H1 (cell line): ENCODE measurements around the gene CFAP97D1. TPM values are rescaled to one million over a fixed set of nuclear protein-coding genes. Genes with fewer than 3 reads are reported as not detected.
A peak's percentile ranks its signal among the peaks of the same experiment; 100 is the strongest.

Experiments used
- CTCF ChIA-PET: fragments of 300-600 bp; sonication (Branson Sonifier 250); formaldehyde crosslinking; loops from one replicate; lab custom pipeline; 2021; ENCODE audit not compliant: partially characterized antibody; lab: Charles Lee
- POLR2A ChIA-PET: fragments of 300-600 bp; sonication (Branson Sonifier 250); formaldehyde crosslinking; loops from one replicate; lab custom pipeline; 2021; ENCODE audit warnings: inconsistent platforms; ENCODE audit not compliant: partially characterized antibody; lab: Charles Lee
- DNase-seq, 2 experiments: peaks; one replicate each; pipeline versions ENCODE4 v3.0.0 to v3.0.0-alpha.2; 2010 to 2022; ENCODE audit warnings: low spot score in 2 of 2, low read depth in 1 of 2, mixed read lengths in 1 of 2
- FAIRE-seq: peaks from 2 replicates; lab custom pipeline; 2011; peaks lifted over from hg19 to GRCh38; lab: Jason Lieb, UNC
- H2AFZ ChIP-seq: 2 replicates; pipeline ENCODE4 v1.8.1; 2012; ENCODE audit warnings: low read length, inconsistent platforms
- H2AK5ac ChIP-seq: 2 replicates; pipeline ENCODE4 v1.6.1; 2013; ENCODE audit warnings: low read depth, low read length
- H2BK120ac ChIP-seq: replicated peaks from 2 replicates; pipeline ENCODE3; 2013; ENCODE audit warnings: low read depth, low read length, inconsistent platforms
- H2BK12ac ChIP-seq: 2 replicates; pipeline ENCODE4 v1.6.1; 2013; ENCODE audit warnings: low read depth, low read length
- H2BK15ac ChIP-seq: 2 replicates; pipeline ENCODE4 v1.6.1; 2013; ENCODE audit warnings: low read length
- H2BK20ac ChIP-seq: 2 replicates; pipeline ENCODE4 v1.6.1; 2013; ENCODE audit warnings: low read length
- H2BK5ac ChIP-seq: 2 replicates; pipeline ENCODE4 v1.6.1; 2013; ENCODE audit warnings: low read depth, low read length
- H3K14ac ChIP-seq: 2 replicates; pipeline ENCODE4 v1.6.1; 2013; ENCODE audit warnings: inconsistent platforms; ENCODE audit not compliant: insufficient read length
- H3K18ac ChIP-seq: 2 replicates; pipeline ENCODE4 v1.6.1; 2013; ENCODE audit warnings: low read length; ENCODE audit errors: extremely low read depth
- H3K23ac ChIP-seq: 2 replicates; pipeline ENCODE4 v1.6.1; 2013; ENCODE audit warnings: inconsistent platforms; ENCODE audit not compliant: insufficient read length
- H3K23me2 ChIP-seq: 2 replicates; pipeline ENCODE4 v1.6.1; 2013; ENCODE audit warnings: low read depth, low read length
- H3K27ac ChIP-seq: 2 replicates; pipeline ENCODE4 v1.6.1; 2011; ENCODE audit warnings: low read depth, low read length, inconsistent platforms
- H3K27me3 ChIP-seq, 4 experiments: replicated peaks in 1 of 4; 1 replicate in 1 of 4; 2 replicates in 3 of 4; pipeline versions ENCODE4 v1.6.1 to v1.8.1; 2011 to 2013; ENCODE audit warnings: low read length in 3 of 4, mild to moderate bottlenecking in 3 of 4, inconsistent platforms in 2 of 4, mixed read lengths in 2 of 4, moderate library complexity in 1 of 4; ENCODE audit not compliant: control insufficient read depth in 3 of 4, insufficient read depth in 3 of 4; ENCODE audit errors: extremely low read depth in 1 of 4
- H3K36me3 ChIP-seq, 4 experiments: 2 replicates each; pipeline versions ENCODE4 v1.6.1 to v1.8.1; 2011 to 2013; ENCODE audit warnings: mild to moderate bottlenecking in 4 of 4, low read length in 3 of 4, moderate library complexity in 2 of 4, control low read depth in 1 of 4, inconsistent platforms in 1 of 4; ENCODE audit not compliant: insufficient read depth in 4 of 4, control insufficient read depth in 2 of 4
- H3K4ac ChIP-seq: replicated peaks from 2 replicates; pipeline ENCODE3; 2013; ENCODE audit warnings: low read length, low read depth, mixed read lengths, inconsistent platforms; ENCODE audit not compliant: insufficient read length
- H3K4me1 ChIP-seq, 4 experiments: replicated peaks in 1 of 4; 1 replicate in 1 of 4; 2 replicates in 3 of 4; pipeline versions ENCODE4 v1.6.1 to v1.8.1; 2011 to 2013; ENCODE audit warnings: low read length in 3 of 4, inconsistent platforms in 2 of 4, mixed read lengths in 1 of 4; ENCODE audit not compliant: insufficient read depth in 4 of 4, control insufficient read depth in 3 of 4
- H3K4me2 ChIP-seq, 2 experiments: 2 replicates each; pipeline versions ENCODE4 v1.6.1 to v1.8.1; 2011 to 2013; ENCODE audit warnings: low read depth in 2 of 2, low read length in 2 of 2, control low read depth in 1 of 2, inconsistent platforms in 1 of 2, mild to moderate bottlenecking in 1 of 2; ENCODE audit not compliant: insufficient read depth in 1 of 2
- H3K4me3 ChIP-seq, 4 experiments: fragments of 200-600, 300-600 bp in 1 of 4; sonication (generic), shearing (Covaris generic), sonication (Bioruptor Twin) in 1 of 4; 2 replicates each; pipeline versions ENCODE4 v1.5.1 to v1.8.1; 2011 to 2016; ENCODE audit warnings: low read length in 4 of 4, low read depth in 3 of 4, control low read depth in 2 of 4, inconsistent platforms in 2 of 4, mild to moderate bottlenecking in 2 of 4, mixed read lengths in 1 of 4, moderate library complexity in 1 of 4; ENCODE audit not compliant: insufficient read depth in 2 of 4; ENCODE audit errors: extremely low read depth in 1 of 4
- H3K56ac ChIP-seq: replicated peaks from 2 replicates; pipeline ENCODE3; 2013; ENCODE audit warnings: low read depth, mild to moderate bottlenecking, mixed read lengths, low read length, inconsistent platforms; ENCODE audit not compliant: insufficient read length
- H3K79me1 ChIP-seq: 2 replicates; pipeline ENCODE4 v1.6.1; 2013; ENCODE audit warnings: low read depth, low read length, control low read depth
- H3K79me2 ChIP-seq, 2 experiments: 2 replicates each; pipeline versions ENCODE4 v1.6.1 to v1.8.1; 2012 to 2013; ENCODE audit warnings: low read length in 2 of 2, mild to moderate bottlenecking in 2 of 2, inconsistent platforms in 1 of 2; ENCODE audit not compliant: insufficient read depth in 2 of 2, control insufficient read depth in 1 of 2
- H3K9ac ChIP-seq, 4 experiments: replicated peaks in 1 of 4; 1 replicate in 1 of 4; 2 replicates in 3 of 4; pipeline versions ENCODE4 v1.6.1 to v1.8.1; 2011 to 2013; ENCODE audit warnings: low read depth in 3 of 4, low read length in 3 of 4, control low read depth in 2 of 4, mild to moderate bottlenecking in 2 of 4, moderate library complexity in 2 of 4, inconsistent platforms in 1 of 4; ENCODE audit errors: extremely low read depth in 1 of 4
- H3K9me3 ChIP-seq, 2 experiments: 2 replicates each; pipeline versions ENCODE4 v1.6.1 to v1.8.1; 2012 to 2013; ENCODE audit warnings: mild to moderate bottlenecking in 2 of 2, moderate library complexity in 2 of 2, control low read depth in 1 of 2, inconsistent platforms in 1 of 2, low read depth in 1 of 2, low read length in 1 of 2, mixed read lengths in 1 of 2; ENCODE audit not compliant: insufficient read depth in 2 of 2
- H4K20me1 ChIP-seq, 2 experiments: replicated peaks in 1 of 2; 2 replicates each; pipeline versions ENCODE3 to v1.8.1; 2011 to 2013; ENCODE audit warnings: inconsistent platforms in 2 of 2, low read length in 2 of 2, mild to moderate bottlenecking in 1 of 2; ENCODE audit not compliant: insufficient read depth in 2 of 2, control insufficient read depth in 1 of 2
- H4K5ac ChIP-seq: 2 replicates; pipeline ENCODE4 v1.6.1; 2013; ENCODE audit warnings: low read length, low read depth, mixed read lengths, inconsistent platforms; ENCODE audit not compliant: insufficient read length
- H4K8ac ChIP-seq: 2 replicates; pipeline ENCODE4 v1.8.0; 2013; ENCODE audit warnings: mild to moderate bottlenecking, moderate library complexity, low read length, inconsistent platforms; ENCODE audit not compliant: insufficient read depth; ENCODE audit errors: extremely low read depth
- H4K91ac ChIP-seq: replicated peaks from 2 replicates; pipeline ENCODE3; 2013; ENCODE audit warnings: low read length, mixed read lengths, inconsistent platforms; ENCODE audit not compliant: insufficient read length
- CBX8 ChIP-seq: fragments of 300-800, 300-1000 bp; sonication (generic); IDR thresholded peaks from 2 replicates; pipeline ENCODE4 v1.7.1; 2016; ENCODE audit warnings: low read depth, low read length, borderline replicate concordance
- CTCF ChIP-seq, 3 experiments: IDR thresholded peaks; 1 replicate in 2 of 3; 2 replicates in 1 of 3; pipeline versions ENCODE4 v1.5.1 to v1.6.1; 2011; ENCODE audit warnings: low read length in 3 of 3, mild to moderate bottlenecking in 3 of 3, inconsistent platforms in 2 of 3, low read depth in 1 of 3, moderate library complexity in 1 of 3; ENCODE audit not compliant: insufficient read depth in 1 of 3; ENCODE audit errors: control extremely low read depth in 1 of 3
- JUND ChIP-seq: IDR thresholded peaks from 2 replicates; pipeline ENCODE4 v1.6.1; 2011; ENCODE audit warnings: mild to moderate bottlenecking, improper control_type of control experiment, low read length
- KDM5A ChIP-seq: fragments of 200-600 bp; IDR thresholded peaks from 2 replicates; pipeline ENCODE4 v1.7.1; 2012; ENCODE audit warnings: mild to moderate bottlenecking, low read length, inconsistent platforms, mixed read lengths
- POLR2AphosphoS5 ChIP-seq: IDR thresholded peaks from 2 replicates; pipeline ENCODE4 v1.6.1; 2011; ENCODE audit warnings: low read depth, low read length
- RAD21 ChIP-seq, 2 experiments: IDR thresholded peaks in 1 of 2; conservative IDR thresholded peaks in 1 of 2; 2 replicates each; pipeline ENCODE4 v1.6.1; 2011; ENCODE audit warnings: low read depth in 2 of 2, low read length in 2 of 2, improper control_type of control experiment in 1 of 2, inconsistent platforms in 1 of 2, mild to moderate bottlenecking in 1 of 2, moderate library complexity in 1 of 2
- SIRT6 ChIP-seq: IDR thresholded peaks from one replicate; pipeline ENCODE4 v1.7.1; 2012; ENCODE audit warnings: low read length, inconsistent platforms
- TEAD4 ChIP-seq: IDR thresholded peaks from 2 replicates; pipeline ENCODE4 v1.6.1; 2012; ENCODE audit warnings: low read depth, low read length, inconsistent platforms, mixed read lengths
- WGBS, 2 experiments: shearing (Covaris generic) in 1 of 2; methylation state at CpG; one replicate each; pipeline versions ENCODE4 v1.1.6 to v1.1.7; 2013 to 2015; ENCODE audit warnings: low lambda C conversion rate in 2 of 2, mixed read lengths in 2 of 2, inconsistent platforms in 1 of 2, low coverage in 1 of 2, missing lambda C conversion rate in 1 of 2; ENCODE audit not compliant: insufficient replicate concordance in 2 of 2, insufficient coverage in 1 of 2, insufficient read length in 1 of 2; ENCODE audit errors: extremely low coverage in 1 of 2, missing lambda C conversion rate in 1 of 2; 5-methylcytosine and 5-hydroxymethylcytosine counted together
- polyA plus RNA-seq, 7 experiments: library from polyadenylated mRNA; depleted of rRNA in 3 of 7; stranded (reverse) in 5 of 7; unstranded in 2 of 7; fragments of >200 nt in 5 of 7; fragments of 200-250 nt in 2 of 7; gene quantifications; 1 replicate in 5 of 7; 2 replicates in 1 of 7; 4 replicates in 1 of 7; pipeline versions ENCODE4 v1.2.1 to v1.2.3, GENCODE V29; 2011 to 2013; ENCODE audit warnings: missing spikeins in 2 of 7, mixed read lengths in 2 of 7
- total RNA-seq: library from RNA; stranded (reverse); fragmentation: NEBNext Ultra II Directional; extraction: Animal tissue kit (Norgen Biotek cat#: 25700); gene quantifications from 2 replicates; pipeline ENCODE4 v1.2.1, GENCODE V29; 2021

The CFAP97D1 gene
- total and polyA plus RNA-seq, 2 of the 8 experiments (the other 6 are each of a cell fraction or from before 2014, with no cell fraction given): 0.02 to 0.07 TPM

GRCh38 chr17:43790311-43790940 is 10.2 kb downstream of the CFAP97D1 start:
- CTCF ChIA-PET: interaction anchor here (0.6 to 2.4 kb wide), 29 partner anchors 8 to 365 kb away, joined by 3 to 26 read pairs (median 3); partner anchors contain the start of genes CD300LG and CFAP97D1
- no peaks in the 10 kb centered on the region for H3K27me3 ChIP-seq
- H3K9ac ChIP-seq: no peak overlapping the region
- H3K23ac ChIP-seq: no peak overlapping the region
- no peaks in the 10 kb centered on the region for H3K23me2 ChIP-seq
- H3K79me1 ChIP-seq: no peaks in the 10 kb centered on the region
- no peaks in the 10 kb centered on the region for H4K20me1 ChIP-seq
- no peaks in the 10 kb centered on the region for H3K9me3 ChIP-seq
- no peak overlapping the region for H3K56ac ChIP-seq
- no peak overlapping the region for H4K5ac ChIP-seq
- peak in 1 of 2 experiments; percentile 58 for DNase-seq
- no peak overlapping the region for H3K4ac ChIP-seq
- no peak overlapping the region for H2BK120ac ChIP-seq
- no peak overlapping the region for H4K91ac ChIP-seq
- no peak overlapping the region for H2BK15ac ChIP-seq
- no peak overlapping the region for H3K14ac ChIP-seq
- POLR2A ChIA-PET: interaction anchor here (1.0 to 2.6 kb wide), 5 partner anchors 10 to 56 kb away, joined by 3 to 8 read pairs (median 3); partner anchors contain the start of genes CD300LG and CFAP97D1
- H3K36me3 ChIP-seq: no peaks in the 10 kb centered on the region
- no peak for TF ChIP-seq KDM5A
- peak; percentile 72 to 78 (median 75) for TF ChIP-seq CTCF (IDR thresholded peaks at IDR 0.05; ENCODE audit: control extremely low read depth in 1 of 3, insufficient read depth in 1 of 3, low read depth in 1 of 3, low read length in 3 of 3)
- peak; percentile 80 to 85 for TF ChIP-seq RAD21 (IDR thresholded peaks at IDR 0.05 in 1 of 2, conservative IDR thresholded peaks at IDR 0.05 in 1 of 2; ENCODE audit: low read depth in 2 of 2, low read length in 2 of 2)
- no peak for TF ChIP-seq TEAD4
- TF ChIP-seq CBX8: no peak
- no peak for TF ChIP-seq JUND
- TF ChIP-seq POLR2AphosphoS5: no peak
- no peak for TF ChIP-seq SIRT6
- TF ChIP-seq, all 59 proteins: peak for 2
- H2AK5ac ChIP-seq: no peak overlapping the region
- 81% methylated on average over 14 of the region's 14 CpGs; no CpG with 5 or more reads in 1 of the 2 experiments for WGBS, 2 experiments
- H3K4me3 ChIP-seq: no peak overlapping the region
- H2BK12ac ChIP-seq: peak overlapping the region; percentile 4; the same call in 1 of the 2 replicates
- 0 out of 2 replicates have a peak overlapping the region, but pooled peaks have one; percentile 45 for H2AFZ ChIP-seq
- H2BK20ac ChIP-seq: no peak overlapping the region
- H3K4me1 ChIP-seq: no peaks in the 10 kb centered on the region; a peak in 1 of 7 replicates
- no peak for FAIRE-seq
- H3K4me2 ChIP-seq: no peak overlapping the region
- H3K79me2 ChIP-seq: no peaks in the 10 kb centered on the region
- H4K8ac ChIP-seq: no peak overlapping the region; the same call in 1 of the 2 replicates
- no peak overlapping the region for H3K18ac ChIP-seq
- no peak overlapping the region for H3K27ac ChIP-seq
- no peak overlapping the region; the same call in 1 of the 2 replicates for H2BK5ac ChIP-seq
